ENCODE data around the gene SLC25A40. TPM values are rescaled to one million over a fixed set of nuclear protein-coding genes. Genes with fewer than 3 reads are reported as not detected.
A peak's percentile ranks its signal among the peaks of the same experiment; 100 is the strongest.
"Not testable (repeated sequence)": the region's sequence is repeated elsewhere in the genome, so short reads cannot be mapped to it uniquely, and the experiment has no call there.

The SLC25A40 gene, protein sequence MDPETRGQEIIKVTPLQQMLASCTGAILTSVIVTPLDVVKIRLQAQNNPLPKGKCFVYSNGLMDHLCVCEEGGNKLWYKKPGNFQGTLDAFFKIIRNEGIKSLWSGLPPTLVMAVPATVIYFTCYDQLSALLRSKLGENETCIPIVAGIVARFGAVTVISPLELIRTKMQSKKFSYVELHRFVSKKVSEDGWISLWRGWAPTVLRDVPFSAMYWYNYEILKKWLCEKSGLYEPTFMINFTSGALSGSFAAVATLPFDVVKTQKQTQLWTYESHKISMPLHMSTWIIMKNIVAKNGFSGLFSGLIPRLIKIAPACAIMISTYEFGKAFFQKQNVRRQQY
- total RNA-seq: 8.0 TPM

DNA sequence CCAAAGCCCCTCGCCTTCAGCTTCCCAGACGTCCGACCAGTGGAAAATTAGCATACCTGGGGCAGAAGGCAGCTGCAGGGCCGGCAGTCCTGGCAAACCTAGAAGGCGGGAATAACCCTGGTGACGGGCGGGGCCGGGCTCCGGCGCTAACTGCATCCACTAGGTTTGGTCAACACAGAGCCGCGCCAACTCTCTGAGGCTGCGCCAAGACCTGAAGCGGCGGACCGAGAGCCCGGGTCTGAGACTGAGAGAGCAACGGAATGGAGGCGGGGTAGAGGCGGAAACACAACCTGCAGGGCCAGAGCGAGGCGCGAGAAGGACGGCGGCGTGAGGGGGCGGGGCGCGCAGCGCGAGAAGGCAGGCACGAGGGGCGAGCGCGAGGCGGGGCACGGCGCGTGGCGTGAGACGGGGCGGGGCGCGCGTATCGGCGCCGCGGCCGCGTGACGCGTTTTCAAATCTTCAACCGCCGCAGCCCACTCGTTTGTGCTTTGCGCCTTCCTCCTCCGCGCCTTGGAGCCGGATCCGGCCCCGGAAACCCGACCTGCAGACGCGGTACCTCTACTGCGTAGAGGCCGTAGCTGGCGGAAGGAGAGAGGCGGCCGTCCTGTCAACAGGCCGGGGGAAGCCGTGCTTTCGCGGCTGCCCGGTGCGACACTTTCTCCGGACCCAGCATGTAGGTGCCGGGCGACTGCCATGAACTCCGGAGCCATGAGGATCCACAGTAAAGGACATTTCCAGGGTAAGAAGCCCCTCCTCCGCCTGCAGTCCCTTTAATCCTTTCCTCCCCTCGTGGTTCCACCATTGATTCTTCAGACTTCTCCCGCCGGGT lies at the start of gene SLC25A40, which contains the start of gene DBF4:
SLC25A40 (minus strand) TSS at position 321 of the 829 bp plus-strand sequence. CDS start 17,633 bp downstream, outside the sequence.
DBF4 (plus strand) TSS at position 454 of the 829 bp plus-strand sequence; CDS start at position 694, 240 bp downstream.
- peak; percentile 99 for DNase-seq (ENCODE audit: low spot score)
- peak; percentile 94 for ATAC-seq

DNA sequence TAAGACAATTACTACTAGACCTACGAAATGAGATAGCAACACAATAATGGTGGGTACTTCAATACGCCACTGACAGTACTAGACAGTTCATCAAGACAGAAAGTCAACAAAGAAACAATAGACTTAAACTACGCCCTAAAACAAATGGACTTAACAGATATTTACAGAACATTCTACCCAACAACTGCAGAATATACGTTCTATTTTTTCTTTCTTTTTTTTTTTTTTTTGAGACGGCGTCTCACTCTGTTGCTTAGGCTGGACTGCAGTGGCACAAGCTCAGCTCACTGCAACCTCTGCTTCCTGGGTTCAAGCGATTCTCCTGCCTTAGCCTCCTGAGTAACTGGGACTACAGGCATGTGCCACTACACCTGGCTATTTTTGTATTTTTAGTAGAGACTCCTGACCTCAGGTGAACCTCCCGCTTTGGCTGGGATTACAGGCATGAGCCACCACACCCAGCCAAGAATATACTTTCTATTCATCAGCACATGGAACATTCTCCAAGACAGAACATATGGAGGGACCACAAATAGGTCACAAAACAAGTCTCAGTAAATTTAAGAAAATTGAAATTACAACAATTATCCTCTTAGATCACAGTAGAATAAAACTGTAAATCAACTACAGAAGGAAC lies 46.7 kb upstream of the SLC25A40 start:
- not testable (repeated sequence) for DNase-seq (ENCODE audit: low spot score); ATAC-seq

GRCh38 chr7:87920578-87920977 lies 44.4 kb upstream of the SLC25A40 start:
- DNase-seq (ENCODE audit: low spot score) (no peak), ATAC-seq (no peak)

GRCh38 chr7:87919875-87920274 lies 43.7 kb upstream of the SLC25A40 start:
- ATAC-seq (no peak), DNase-seq (ENCODE audit: low spot score) (no peak)

DNA sequence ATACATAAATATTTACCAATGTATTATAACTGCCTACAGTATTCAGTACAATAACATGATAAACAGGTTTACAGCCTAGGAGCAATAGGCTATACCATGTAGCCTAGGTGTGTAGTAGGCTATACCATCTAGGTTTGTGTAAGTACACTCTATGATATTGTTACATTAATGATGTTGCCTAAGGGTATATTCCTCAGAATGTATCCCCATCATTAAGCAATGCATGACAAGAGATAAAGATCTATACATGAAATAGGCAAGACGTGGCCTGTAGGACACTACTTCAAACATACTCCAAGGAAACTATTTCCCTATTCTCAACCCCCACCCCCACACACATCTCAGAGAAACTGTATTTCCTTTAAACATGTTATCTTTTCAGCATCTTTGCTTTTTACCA lies 42.6 kb upstream of the SLC25A40 start:
- DNase-seq (ENCODE audit: low spot score): no peak

DNA sequence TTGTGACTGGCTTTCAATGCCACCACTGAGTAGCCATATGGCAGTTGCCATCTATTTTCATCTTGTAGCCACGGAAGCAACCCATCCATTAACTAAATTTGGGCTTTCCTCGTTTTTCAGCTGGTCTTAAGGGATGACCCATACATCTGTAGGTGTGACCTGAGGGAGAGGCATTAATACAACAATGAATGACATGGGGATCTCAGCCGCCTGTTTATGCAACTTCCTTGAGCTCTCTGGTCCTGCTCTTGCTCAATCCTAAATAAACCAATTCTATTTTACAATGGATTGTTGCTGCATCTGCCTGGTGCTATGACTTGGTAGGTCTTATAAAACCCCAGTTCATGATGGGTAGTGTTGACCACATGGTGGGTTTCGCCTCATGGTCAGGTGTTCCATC lies 36.0 kb upstream of the SLC25A40 start:
- DNase-seq (ENCODE audit: low spot score) (no peak), ATAC-seq (no peak)

More for the DNA sequence above, 42.6 kb upstream of the SLC25A40 start:
- no peak for ATAC-seq

DNA sequence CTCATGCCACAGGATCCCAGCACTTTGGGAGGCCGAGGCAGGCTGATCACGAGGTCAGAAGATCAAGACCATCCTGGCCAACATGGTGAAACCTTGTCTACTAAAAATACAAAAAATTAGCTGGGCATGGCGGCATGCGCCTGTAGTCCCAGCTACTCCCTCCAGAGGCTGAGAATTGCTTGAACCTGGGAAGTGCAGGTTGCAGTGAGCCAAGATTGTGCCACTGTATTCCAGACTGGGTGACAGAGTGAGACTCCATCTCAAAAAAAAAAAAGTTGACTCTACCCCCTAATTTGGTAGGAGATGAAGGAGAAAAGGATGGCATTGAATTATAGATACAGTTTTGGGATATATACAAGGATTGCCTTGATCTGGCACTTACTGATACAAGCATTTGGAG lies 32.7 kb upstream of the SLC25A40 start:
- ATAC-seq; DNase-seq (ENCODE audit: low spot score): not testable (repeated sequence)

GRCh38 chr7:87907136-87907906 lies 31.2 kb upstream of the SLC25A40 start:
- ATAC-seq; DNase-seq (ENCODE audit: low spot score): not testable (repeated sequence)

GRCh38 chr7:87899255-87899654 lies 23.1 kb upstream of the SLC25A40 start:
- no peak for ATAC-seq
- no peak for DNase-seq (ENCODE audit: low spot score)

GRCh38 chr7:87895363-87895762 lies 19.2 kb upstream of the SLC25A40 start:
- no peak for ATAC-seq
- no peak for DNase-seq (ENCODE audit: low spot score)

DNA sequence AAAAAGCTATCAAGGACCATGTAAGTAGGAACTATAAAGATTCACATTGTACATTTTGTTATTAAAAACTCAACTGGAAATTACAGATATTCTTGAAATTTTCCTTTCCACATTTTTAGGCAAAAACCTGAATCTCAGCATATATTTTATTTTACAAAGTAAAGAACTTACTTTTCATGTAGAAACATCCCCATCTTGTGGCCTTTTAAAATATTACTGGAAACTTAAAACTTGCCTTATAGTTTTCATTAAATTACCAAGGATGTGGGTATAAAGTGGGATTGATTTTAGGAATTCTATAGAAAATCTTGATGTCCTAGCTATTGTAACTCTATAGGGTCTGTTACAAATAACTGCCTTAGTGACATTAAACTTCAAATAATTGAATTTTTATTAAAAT lies 10.7 kb upstream of the SLC25A40 start:
- DNase-seq (ENCODE audit: low spot score) (no peak), ATAC-seq (peak; percentile 41)

DNA sequence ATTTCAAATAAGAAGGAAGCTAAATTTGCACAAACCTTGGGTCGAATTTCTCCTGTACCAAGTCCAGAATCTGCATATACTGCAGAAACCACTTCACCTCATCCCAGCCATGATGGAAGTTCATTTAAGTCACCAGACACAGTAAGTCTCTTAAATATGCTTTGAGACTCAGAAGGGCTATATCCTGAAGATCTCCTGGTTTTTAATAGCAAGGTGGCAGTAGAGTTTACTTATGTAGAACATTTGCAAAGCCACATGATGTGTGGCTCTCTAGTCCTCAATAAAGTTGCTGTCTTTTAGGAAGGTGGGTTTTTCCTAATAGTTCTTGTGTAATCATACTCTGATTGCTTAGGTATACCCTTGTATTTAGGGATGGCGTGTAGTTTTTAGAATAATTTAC lies 8.9 kb upstream of the SLC25A40 start:
- ATAC-seq: no peak

DNA sequence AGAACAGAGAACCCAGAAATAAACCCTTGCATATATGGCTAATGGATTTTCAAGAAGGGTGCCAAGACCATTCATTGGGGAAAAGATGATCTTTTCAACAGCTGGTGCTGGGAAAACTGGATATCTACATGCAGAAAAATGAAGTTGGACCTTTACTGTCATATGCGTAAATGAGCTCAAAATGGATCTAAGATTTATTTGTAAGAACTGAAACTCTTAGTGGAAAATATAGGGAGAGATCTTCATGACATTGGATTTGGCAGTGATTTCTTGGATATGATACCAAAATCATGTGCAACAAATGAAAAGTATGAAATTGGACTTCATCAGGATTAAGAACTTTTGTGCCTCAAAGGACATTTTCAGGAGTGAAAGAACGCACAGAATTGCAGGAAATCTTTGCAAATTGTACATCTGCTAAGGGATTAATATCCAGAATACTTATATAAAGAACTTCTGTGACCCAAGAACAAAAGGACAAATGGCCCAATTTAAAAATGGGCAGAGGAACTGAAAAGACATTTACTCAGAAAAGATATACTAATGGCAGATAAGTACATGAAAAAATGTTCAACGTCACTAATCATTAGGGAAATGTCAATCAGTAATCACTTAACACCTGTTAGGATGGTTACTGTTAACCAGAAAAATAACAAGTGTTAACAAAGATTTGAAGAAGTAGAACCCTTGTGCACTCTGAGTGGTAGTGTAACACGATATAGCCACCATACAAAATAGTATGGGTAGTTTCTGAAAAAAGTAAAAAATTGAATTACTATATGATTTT lies 6.2 kb upstream of the SLC25A40 start:
- no peak for ATAC-seq
- no peak for DNase-seq (ENCODE audit: low spot score)

More for the DNA sequence above, 8.9 kb upstream of the SLC25A40 start:
- DNase-seq (ENCODE audit: low spot score): no peak

DNA sequence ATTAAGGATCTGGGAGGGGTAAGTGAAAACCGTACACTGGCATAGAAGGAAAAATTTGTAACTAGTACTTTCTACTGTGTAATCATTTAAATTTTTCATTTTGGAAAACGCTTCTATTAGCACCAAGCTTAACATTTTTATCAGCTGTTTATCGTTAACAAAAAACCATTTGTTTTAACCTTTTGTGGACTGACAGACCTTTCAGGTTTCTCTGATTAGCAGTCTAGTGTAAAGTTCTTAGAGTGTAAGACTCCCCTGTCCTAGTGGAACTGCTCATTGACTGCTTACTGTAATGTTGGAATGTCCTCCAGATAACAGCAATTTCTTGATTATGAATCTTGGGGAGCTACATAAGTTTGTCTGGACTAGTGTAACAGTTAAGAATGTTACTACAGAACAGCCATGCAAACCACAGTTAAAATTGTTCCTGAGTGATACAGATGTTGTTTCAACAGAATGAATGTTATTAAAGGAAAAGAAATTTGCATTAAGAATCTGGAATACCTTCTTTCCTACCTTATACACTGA lies 2.1 kb upstream of the SLC25A40 start:
- no peak for ATAC-seq

GRCh38 chr7:87877366-87878040 lies 1.3 kb upstream of the SLC25A40 start:
- ATAC-seq (no peak), DNase-seq (ENCODE audit: low spot score) (no peak)

More for the DNA sequence above, 2.1 kb upstream of the SLC25A40 start:
- no peak for DNase-seq (ENCODE audit: low spot score)

GRCh38 chr7:87876869-87877234 lies 692 bp upstream of the SLC25A40 start:
- DNase-seq (ENCODE audit: low spot score): peak; percentile 66

DNA sequence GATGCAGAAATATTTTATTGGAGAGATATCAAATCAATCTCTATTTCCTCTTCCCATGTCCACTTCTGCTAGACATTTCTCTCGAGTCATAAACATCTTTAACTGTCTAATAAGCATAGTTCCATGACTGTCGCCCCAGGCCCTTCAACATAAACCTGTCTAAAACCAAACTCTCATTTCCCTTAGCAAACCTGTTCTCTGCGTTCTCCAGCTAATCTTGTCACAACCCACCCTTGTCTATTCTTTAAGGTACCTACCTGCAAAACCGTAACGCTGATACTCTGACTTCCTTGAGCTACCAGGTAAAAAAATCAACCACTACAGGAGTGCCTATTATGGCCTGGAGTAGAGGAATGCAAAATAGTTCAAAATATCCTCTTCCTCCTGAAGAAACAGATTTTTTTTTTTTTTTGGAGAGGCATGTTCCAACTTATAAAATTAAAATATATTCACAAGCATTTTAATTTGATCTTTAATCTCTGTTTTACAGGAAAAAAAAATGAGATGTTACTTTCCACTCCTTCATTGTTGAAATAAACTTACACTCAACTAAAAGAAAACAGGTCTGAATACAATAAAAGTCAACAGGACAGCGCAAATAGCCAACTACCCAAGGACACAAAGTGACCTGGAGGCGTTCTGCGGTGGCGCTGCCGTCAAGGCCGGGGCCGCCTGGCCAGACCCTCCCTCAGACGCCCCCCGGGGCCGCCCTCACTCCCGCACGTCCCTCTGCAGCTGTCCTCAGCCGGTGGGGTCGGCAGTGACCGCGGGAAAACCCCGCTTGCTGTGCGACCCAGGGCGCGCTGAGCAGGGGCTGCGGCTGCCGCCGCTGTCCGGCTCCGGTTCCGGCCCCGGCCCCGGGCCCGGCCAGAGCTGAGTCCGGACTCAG lies 765 bp downstream of the SLC25A40 start:
- ATAC-seq (peak; percentile 59), DNase-seq (ENCODE audit: low spot score) (no peak)

More at GRCh38 chr7:87876869-87877234, 692 bp upstream of the SLC25A40 start:
- peak; percentile 54 for ATAC-seq

GRCh38 chr7:87874066-87874465 lies 2.1 kb downstream of the SLC25A40 start:
- no peak for ATAC-seq
- no peak for DNase-seq (ENCODE audit: low spot score)

Data from left lobe of liver (tissue), 2 donors.